Measurements from ENCODE around the gene TMEM132C. TPM values are rescaled to one million over a fixed set of nuclear protein-coding genes. Genes with fewer than 3 reads are reported as not detected.

TMEM132C gene
- polyA plus RNA-seq, 1 donor: 1.7 TPM

- DNase-seq (ENCODE audit: low read depth): no peak
These were observed 21.4 kb downstream of the TMEM132C start for GRCh38 chr12:128288357-128288756.

- no peak for DNase-seq (ENCODE audit: low read depth)
These were observed 21.9 kb downstream of the TMEM132C start for GRCh38 chr12:128288896-128289295.

GRCh38 chr12:128290938-128291337, 24.0 kb downstream of the TMEM132C start:
- DNase-seq (ENCODE audit: low read depth): no peak

GRCh38 chr12:128298091-128298748, 31.2 kb downstream of the TMEM132C start:
- DNase-seq (ENCODE audit: low read depth): no peak

GRCh38 chr12:128305336-128305892, 38.4 kb downstream of the TMEM132C start:
- DNase-seq (ENCODE audit: low read depth): no peak

- no peak for DNase-seq (ENCODE audit: low read depth)
These were observed 40.8 kb downstream of the TMEM132C start for GRCh38 chr12:128307791-128308190.

GRCh38 chr12:128312661-128313060, 45.7 kb downstream of the TMEM132C start:
- DNase-seq (ENCODE audit: low read depth): no peak

- DNase-seq (ENCODE audit: low read depth): no peak
These were observed 47.0 kb downstream of the TMEM132C start for GRCh38 chr12:128313931-128314330.

GRCh38 chr12:128314611-128315010, 47.6 kb downstream of the TMEM132C start:
- no peak for DNase-seq (ENCODE audit: low read depth)

- DNase-seq (ENCODE audit: low read depth): no peak
These were observed 49.1 kb downstream of the TMEM132C start for GRCh38 chr12:128316078-128316477.

- no peak for DNase-seq (ENCODE audit: low read depth)
These were observed 50.1 kb downstream of the TMEM132C start for GRCh38 chr12:128316973-128317526.

- DNase-seq (ENCODE audit: low read depth): no peak
These were observed 51.4 kb downstream of the TMEM132C start for GRCh38 chr12:128318341-128318740.

GRCh38 chr12:128318946-128319345, 52.0 kb downstream of the TMEM132C start:
- no peak for DNase-seq (ENCODE audit: low read depth)

- no peak for DNase-seq (ENCODE audit: low read depth)
These were observed 55.4 kb downstream of the TMEM132C start for GRCh38 chr12:128322341-128322740.

- no peak for DNase-seq (ENCODE audit: low read depth)
These were observed 56.4 kb downstream of the TMEM132C start for GRCh38 chr12:128323145-128323920.

GRCh38 chr12:128325646-128326045, 58.7 kb downstream of the TMEM132C start:
- DNase-seq (ENCODE audit: low read depth): no peak

- DNase-seq (ENCODE audit: low read depth): no peak
These were observed 59.4 kb downstream of the TMEM132C start for GRCh38 chr12:128326406-128326805.

GRCh38 chr12:128328961-128329360, 62.0 kb downstream of the TMEM132C start:
- DNase-seq (ENCODE audit: low read depth): no peak

- no peak for DNase-seq (ENCODE audit: low read depth)
These were observed 69.5 kb downstream of the TMEM132C start for GRCh38 chr12:128336204-128337070.

- no peak for DNase-seq (ENCODE audit: low read depth)
These were observed 70.0 kb downstream of the TMEM132C start for GRCh38 chr12:128337071-128337345.

- DNase-seq (ENCODE audit: low read depth): no peak
These were observed 70.6 kb downstream of the TMEM132C start for GRCh38 chr12:128337431-128338170.
